Fibroblast of mammary gland (primary cell): ENCODE measurements around the gene GRK5.
A peak's percentile ranks its signal among the peaks of the same experiment; 100 is the strongest.

Experiments used
- DNase-seq: peaks from one replicate; pipeline ENCODE4 v3.0.0-alpha.2; 2010; ENCODE audit warnings: low read depth
- H3K4me3 ChIP-seq: 2 replicates; pipeline ENCODE4 v1.5.1; 2011; ENCODE audit warnings: low read depth, mild to moderate bottlenecking, low read length, moderate library complexity; ENCODE audit not compliant: control insufficient read depth
- TF ChIP-seq, protein P1 (sequence below): conservative IDR thresholded peaks from 2 replicates; pipeline ENCODE4 v1.5.1; 2011; ENCODE audit warnings: low read depth, low read length, inconsistent platforms; ENCODE audit not compliant: control insufficient read depth, insufficient read depth

The GRK5 gene

GRCh38 chr10:119412244-119413092 is 205.1 kb downstream of the GRK5 start:
- H3K4me3 ChIP-seq = no peak overlapping the region
- TF ChIP-seq, protein P1, sequence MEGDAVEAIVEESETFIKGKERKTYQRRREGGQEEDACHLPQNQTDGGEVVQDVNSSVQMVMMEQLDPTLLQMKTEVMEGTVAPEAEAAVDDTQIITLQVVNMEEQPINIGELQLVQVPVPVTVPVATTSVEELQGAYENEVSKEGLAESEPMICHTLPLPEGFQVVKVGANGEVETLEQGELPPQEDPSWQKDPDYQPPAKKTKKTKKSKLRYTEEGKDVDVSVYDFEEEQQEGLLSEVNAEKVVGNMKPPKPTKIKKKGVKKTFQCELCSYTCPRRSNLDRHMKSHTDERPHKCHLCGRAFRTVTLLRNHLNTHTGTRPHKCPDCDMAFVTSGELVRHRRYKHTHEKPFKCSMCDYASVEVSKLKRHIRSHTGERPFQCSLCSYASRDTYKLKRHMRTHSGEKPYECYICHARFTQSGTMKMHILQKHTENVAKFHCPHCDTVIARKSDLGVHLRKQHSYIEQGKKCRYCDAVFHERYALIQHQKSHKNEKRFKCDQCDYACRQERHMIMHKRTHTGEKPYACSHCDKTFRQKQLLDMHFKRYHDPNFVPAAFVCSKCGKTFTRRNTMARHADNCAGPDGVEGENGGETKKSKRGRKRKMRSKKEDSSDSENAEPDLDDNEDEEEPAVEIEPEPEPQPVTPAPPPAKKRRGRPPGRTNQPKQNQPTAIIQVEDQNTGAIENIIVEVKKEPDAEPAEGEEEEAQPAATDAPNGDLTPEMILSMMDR = no peak
- peak; percentile 68 for DNase-seq

DNA sequence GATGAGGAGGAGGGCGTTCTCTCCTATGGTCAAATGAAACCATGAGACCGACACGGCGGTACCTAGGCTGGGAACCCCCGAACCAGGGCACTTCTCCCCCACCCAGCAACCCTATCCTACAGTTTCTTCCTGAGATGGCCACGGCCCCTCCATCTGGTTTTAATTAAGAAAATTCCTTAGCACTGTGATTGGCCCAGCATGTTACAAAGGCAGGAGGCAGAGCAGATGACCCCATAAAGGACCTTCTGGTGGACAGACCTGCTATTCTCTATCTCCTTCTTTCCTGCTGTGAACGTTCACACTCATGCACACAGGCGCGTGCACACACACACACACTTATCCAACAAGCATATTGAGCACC is 205.7 kb downstream of the GRK5 start:
- H3K4me3 ChIP-seq = no peak overlapping the region
- TF ChIP-seq, protein P1 = no peak
- DNase-seq = peak; percentile 73

- DNase-seq = no peak
- H3K4me3 ChIP-seq = no peak overlapping the region
- TF ChIP-seq, protein P1 = no peak
Measured at GRCh38 chr10:119413471-119414080, 206.2 kb downstream of the GRK5 start.

GRCh38 chr10:119414081-119414611 is 206.8 kb downstream of the GRK5 start:
- TF ChIP-seq, protein P1 = no peak
- H3K4me3 ChIP-seq = no peak overlapping the region
- DNase-seq = peak; percentile 84

- TF ChIP-seq, protein P1 = no peak
- no peak for DNase-seq
- H3K4me3 ChIP-seq = no peak overlapping the region
Measured at GRCh38 chr10:119415121-119415520, 207.8 kb downstream of the GRK5 start.

GRCh38 chr10:119415536-119416503 is 208.4 kb downstream of the GRK5 start:
- no peak overlapping the region for H3K4me3 ChIP-seq
- TF ChIP-seq, protein P1 = no peak
- no peak for DNase-seq
